Effector memory CD8-positive, alpha-beta T cell (primary cell): Measurements from ENCODE around the gene THSD4.

Experiments
- ATAC-seq: fragments of 150-1000 bp; cut with Tn5 transposase; replicated peaks from 2 replicates; pipeline ENCODE4 v1.10.0; 2021; ENCODE audit warnings: mild to moderate bottlenecking, moderate library complexity
- DNase-seq, 3 experiments: peaks; one replicate each; pipeline ENCODE4 v3.0.0; 2021
- H3K27ac Mint-ChIP-seq, 2 donors: one replicate each; pipeline ENCODE4 v1.8.0; 2022; ENCODE audit warnings: mild to moderate bottlenecking in 2 of 2, mixed read lengths in 2 of 2, moderate library complexity in 2 of 2
- H3K27me3 Mint-ChIP-seq, 2 donors: one replicate each; pipeline ENCODE4 v1.8.0; 2022; ENCODE audit warnings: mixed read lengths in 2 of 2
- H3K36me3 Mint-ChIP-seq: one replicate; pipeline ENCODE4 v1.8.0; 2022; ENCODE audit warnings: mild to moderate bottlenecking, moderate library complexity, mixed read lengths; ENCODE audit not compliant: insufficient read depth
- H3K4me1 Mint-ChIP-seq, 2 donors: one replicate each; pipeline ENCODE4 v1.8.0; 2022; ENCODE audit warnings: low read depth in 2 of 2, mixed read lengths in 2 of 2
- H3K4me3 Mint-ChIP-seq, 2 donors: one replicate each; pipeline ENCODE4 v1.8.0; 2022; ENCODE audit warnings: mild to moderate bottlenecking in 2 of 2, mixed read lengths in 2 of 2, moderate library complexity in 2 of 2
- H3K9me3 Mint-ChIP-seq, 2 donors: one replicate each; pipeline ENCODE4 v1.8.0; 2022; ENCODE audit warnings: mixed read lengths in 2 of 2

THSD4 gene

GRCh38 chr15:71791975-71792374, 676.7 kb downstream of the THSD4 start:
- Mint-ChIP-seq H3K9me3 (no peaks in the 10 kb centered on the region), H3K36me3 (no peaks in the 10 kb centered on the region), H3K27ac (no peak overlapping the region), H3K4me3 (no peak overlapping the region), H3K4me1 (no peaks in the 10 kb centered on the region), H3K27me3 (peaks cover 0 to 18% of the 10 kb centered on the region in 2 donors)
- no peak for ATAC-seq
- no peak for DNase-seq

- Mint-ChIP-seq H3K4me3 (no peak overlapping the region), H3K36me3 (no peaks in the 10 kb centered on the region), H3K27me3 (peaks cover 0 to 18% of the 10 kb centered on the region in 2 donors), H3K27ac (no peak overlapping the region), H3K9me3 (no peaks in the 10 kb centered on the region), H3K4me1 (no peaks in the 10 kb centered on the region)
- DNase-seq (no peak), ATAC-seq (no peak)
Observed at GRCh38 chr15:71792521-71792920, 677.2 kb downstream of the THSD4 start.

GRCh38 chr15:71798641-71799040, 683.4 kb downstream of the THSD4 start:
- no peak overlapping the region for H3K4me3 Mint-ChIP-seq
- ATAC-seq (no peak), DNase-seq (no peak)
- no peaks in the 10 kb centered on the region for H3K4me1 Mint-ChIP-seq
- H3K27ac Mint-ChIP-seq: no peak overlapping the region
- H3K27me3 Mint-ChIP-seq: peaks cover 14 to 52% of the 10 kb centered on the region in 2 donors
- no peaks in the 10 kb centered on the region for H3K9me3 Mint-ChIP-seq
- no peaks in the 10 kb centered on the region for H3K36me3 Mint-ChIP-seq

- ATAC-seq: no peak
- H3K4me1 Mint-ChIP-seq: no peaks in the 10 kb centered on the region
- peaks cover 14 to 52% of the 10 kb centered on the region in 2 donors for H3K27me3 Mint-ChIP-seq
- no peak overlapping the region for H3K4me3 Mint-ChIP-seq
- no peak for DNase-seq
- no peaks in the 10 kb centered on the region for H3K36me3 Mint-ChIP-seq
- H3K9me3 Mint-ChIP-seq: no peaks in the 10 kb centered on the region
- no peak overlapping the region for H3K27ac Mint-ChIP-seq
Observed at GRCh38 chr15:71800190-71800589, 684.9 kb downstream of the THSD4 start.

DNA sequence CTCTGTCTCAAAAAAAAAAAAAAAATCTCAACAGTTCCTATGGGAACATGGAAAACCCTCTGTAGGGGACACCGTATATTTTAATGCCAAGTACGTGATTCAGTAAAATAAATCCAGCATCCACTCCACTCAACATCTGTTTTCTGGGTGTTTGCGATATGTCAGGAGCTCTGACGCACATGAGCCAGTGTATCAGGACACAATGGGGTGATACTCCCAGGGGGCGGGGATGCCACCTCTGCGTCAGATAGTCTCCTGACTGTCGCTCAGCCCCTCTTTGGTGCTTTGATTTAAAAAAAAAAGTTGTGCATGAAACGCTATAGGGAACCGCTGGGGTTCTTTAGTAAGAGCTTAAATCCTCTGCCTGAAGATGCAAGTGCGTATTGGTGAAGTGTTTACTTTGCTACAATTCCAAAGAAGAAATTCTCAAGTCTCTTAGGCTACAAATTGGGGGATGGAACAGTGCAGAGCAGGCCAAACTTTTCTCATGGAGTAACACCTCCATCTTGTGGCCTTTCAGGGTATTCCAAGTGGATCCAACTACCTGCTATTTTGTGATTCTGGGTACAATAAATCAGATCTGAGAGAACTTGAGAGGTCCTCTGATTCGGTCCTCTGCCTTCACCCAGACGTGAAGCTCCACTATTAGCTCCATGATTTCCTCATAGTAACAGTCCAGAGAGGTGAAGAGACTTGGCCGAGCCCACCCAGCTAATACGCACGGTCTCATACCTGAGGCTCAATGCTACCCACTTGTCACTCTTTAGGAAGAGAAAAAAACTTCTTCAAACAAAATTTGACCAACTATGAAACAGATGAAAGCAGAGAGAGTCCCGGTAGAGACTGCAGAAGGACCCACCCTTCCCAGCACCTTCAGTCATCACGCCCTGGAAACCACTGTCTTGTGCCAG, 685.8 kb downstream of the THSD4 start:
- Mint-ChIP-seq H3K9me3 (no peaks in the 10 kb centered on the region), H3K27ac (no peak overlapping the region), H3K4me1 (no peaks in the 10 kb centered on the region), H3K4me3 (no peak overlapping the region), H3K36me3 (no peaks in the 10 kb centered on the region), H3K27me3 (peaks cover 19 to 61% of the 10 kb centered on the region in 2 donors)
- ATAC-seq (no peak), DNase-seq (no peak)

DNA sequence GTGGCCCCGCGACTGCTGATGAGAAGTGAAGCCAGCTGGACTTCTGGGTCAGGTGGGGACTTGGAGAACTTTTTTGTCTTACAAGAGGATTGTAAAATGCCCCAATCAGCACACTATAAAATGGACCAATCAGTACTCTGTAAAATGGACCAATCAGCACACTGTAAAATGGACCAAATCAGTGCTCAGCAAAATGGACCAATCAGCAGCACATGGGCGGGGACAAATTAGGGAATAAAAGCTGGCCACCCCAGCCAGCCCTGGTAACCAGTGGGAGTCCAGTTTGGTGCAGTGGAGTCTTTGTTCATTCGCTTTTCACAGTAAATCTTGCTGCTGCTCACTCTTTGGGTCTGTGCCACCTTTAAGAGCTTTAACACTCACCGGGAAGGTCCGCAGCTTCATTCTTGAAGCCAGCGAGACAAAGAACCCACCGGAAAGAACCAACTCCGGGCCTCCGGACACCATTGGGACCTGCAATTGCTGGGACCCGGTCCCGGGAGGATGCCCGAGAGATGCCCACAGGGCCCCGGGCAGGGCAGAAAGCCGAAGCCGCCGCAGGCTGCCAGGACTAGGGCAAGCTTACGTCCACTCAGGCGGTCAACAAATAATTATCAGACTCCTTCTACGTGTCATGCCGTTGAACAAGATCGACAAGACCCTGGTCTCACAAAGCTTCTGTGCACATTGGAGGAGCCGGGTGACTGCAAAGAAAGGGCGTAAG, 686.8 kb downstream of the THSD4 start:
- Mint-ChIP-seq H3K27ac (no peak overlapping the region), H3K36me3 (no peaks in the 10 kb centered on the region), H3K9me3 (no peaks in the 10 kb centered on the region), H3K27me3 (peaks cover 19 to 65% of the 10 kb centered on the region in 2 donors), H3K4me3 (no peak overlapping the region), H3K4me1 (no peaks in the 10 kb centered on the region)
- DNase-seq: no peak
- ATAC-seq: no peak

DNA sequence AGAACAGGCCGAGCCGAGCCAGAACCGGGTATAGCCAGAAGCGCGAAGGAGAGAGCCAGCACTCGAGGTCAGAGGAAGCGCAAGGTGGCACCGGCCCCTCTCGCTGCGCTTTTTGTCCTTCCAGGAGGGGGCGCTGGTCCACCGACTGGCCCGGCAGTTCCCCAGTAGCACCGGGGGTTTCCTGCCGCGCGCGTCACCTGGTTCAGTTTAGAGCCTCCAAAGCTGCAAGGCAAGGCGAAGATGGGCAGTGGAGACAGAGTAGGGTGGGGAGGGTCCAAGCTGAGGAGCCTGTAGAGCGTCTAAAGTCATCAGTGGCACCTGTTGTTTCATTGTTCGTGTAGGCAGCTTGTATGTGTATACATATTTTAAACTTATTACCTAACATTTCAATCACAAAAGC, 687.5 kb downstream of the THSD4 start:
- Mint-ChIP-seq H3K9me3 (no peaks in the 10 kb centered on the region), H3K27me3 (peaks cover 23 to 71% of the 10 kb centered on the region in 2 donors), H3K4me3 (no peak overlapping the region), H3K4me1 (no peaks in the 10 kb centered on the region), H3K27ac (no peak overlapping the region), H3K36me3 (no peaks in the 10 kb centered on the region)
- ATAC-seq (no peak), DNase-seq (no peak)

DNA sequence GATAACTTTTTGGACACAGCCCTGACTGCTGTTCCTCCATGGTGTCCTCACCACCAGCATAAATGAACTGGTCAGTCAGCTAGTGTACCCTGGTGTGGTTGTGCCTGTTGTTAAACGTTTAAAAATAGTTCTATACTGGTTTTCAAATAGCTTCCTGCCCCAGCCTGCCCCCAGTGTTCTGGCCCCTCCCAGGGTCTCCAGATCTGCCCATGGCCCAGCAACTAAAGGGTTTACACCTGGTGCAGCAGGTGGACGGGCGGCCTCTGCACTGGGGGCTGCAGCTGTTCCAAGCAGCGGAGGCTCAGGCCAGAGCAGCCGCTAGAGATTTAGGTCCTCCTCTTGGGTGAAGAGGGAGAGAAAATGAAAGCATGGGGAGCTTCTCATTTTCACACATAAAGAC, 689.0 kb downstream of the THSD4 start:
- Mint-ChIP-seq H3K27ac (peak overlapping the region in 1 of 2 donors; percentile 19), H3K4me1 (no peaks in the 10 kb centered on the region), H3K27me3 (peaks cover 31 to 71% of the 10 kb centered on the region in 2 donors), H3K36me3 (no peaks in the 10 kb centered on the region), H3K9me3 (no peaks in the 10 kb centered on the region), H3K4me3 (no peak overlapping the region)
- DNase-seq (no peak), ATAC-seq (no peak)

GRCh38 chr15:71804695-71805470, 689.6 kb downstream of the THSD4 start:
- ATAC-seq: no peak
- Mint-ChIP-seq H3K27me3 (peaks cover 29 to 67% of the 10 kb centered on the region in 2 donors), H3K36me3 (no peaks in the 10 kb centered on the region), H3K27ac (peak overlapping the region in 1 of 2 donors; percentile 19), H3K4me1 (no peaks in the 10 kb centered on the region), H3K4me3 (no peak overlapping the region), H3K9me3 (no peaks in the 10 kb centered on the region)
- DNase-seq: no peak

GRCh38 chr15:71806452-71806931, 691.2 kb downstream of the THSD4 start:
- Mint-ChIP-seq H3K9me3 (no peaks in the 10 kb centered on the region), H3K4me3 (no peak overlapping the region), H3K27me3 (peaks cover 24 to 51% of the 10 kb centered on the region in 2 donors), H3K27ac (no peak overlapping the region), H3K36me3 (no peaks in the 10 kb centered on the region), H3K4me1 (no peaks in the 10 kb centered on the region)
- ATAC-seq (no peak), DNase-seq (no peak)

DNA sequence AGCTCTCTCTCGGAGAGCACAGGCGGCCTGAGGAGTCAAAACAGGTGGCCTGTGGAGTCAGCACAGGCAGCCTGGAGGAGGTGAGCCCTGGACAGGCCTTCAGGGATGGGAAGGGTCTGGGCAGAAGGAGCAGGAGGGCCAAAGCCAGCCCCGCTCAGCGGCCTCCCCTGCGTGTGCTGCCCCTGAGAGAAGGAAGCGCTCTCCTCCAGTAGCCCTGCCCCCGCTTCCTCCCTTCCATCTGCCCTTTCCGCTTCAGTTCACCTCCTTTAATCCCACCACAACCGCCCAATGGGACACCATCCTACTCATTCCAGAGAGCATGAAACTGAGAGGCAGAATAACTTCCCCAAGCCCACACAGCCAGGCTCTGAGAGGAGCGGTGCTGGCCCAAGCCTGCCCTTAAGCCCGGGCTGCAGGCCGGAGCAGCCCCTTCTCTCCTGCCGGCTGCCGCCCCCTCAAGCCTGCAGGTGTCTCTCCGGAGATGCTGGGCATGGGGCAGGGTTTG, 691.9 kb downstream of the THSD4 start:
- Mint-ChIP-seq H3K27ac (no peak overlapping the region), H3K27me3 (peaks cover 24 to 44% of the 10 kb centered on the region in 2 donors), H3K4me3 (no peak overlapping the region), H3K36me3 (no peaks in the 10 kb centered on the region), H3K4me1 (no peaks in the 10 kb centered on the region), H3K9me3 (no peaks in the 10 kb centered on the region)
- no peak for ATAC-seq
- no peak for DNase-seq

GRCh38 chr15:71807691-71808091, 692.4 kb downstream of the THSD4 start:
- no peak overlapping the region for H3K27ac Mint-ChIP-seq
- DNase-seq (no peak), ATAC-seq (no peak)
- no peak overlapping the region for H3K4me3 Mint-ChIP-seq
- H3K9me3 Mint-ChIP-seq: no peaks in the 10 kb centered on the region
- H3K27me3 Mint-ChIP-seq: peaks cover 19 to 39% of the 10 kb centered on the region in 2 donors
- no peaks in the 10 kb centered on the region for H3K36me3 Mint-ChIP-seq
- H3K4me1 Mint-ChIP-seq: no peaks in the 10 kb centered on the region
